ENCODE results near the gene PLIN3. TPM values are rescaled to one million over a fixed set of nuclear protein-coding genes. Genes with fewer than 3 reads are reported as not detected.
A peak's percentile ranks its signal among the peaks of the same experiment; 100 is the strongest.

PLIN3 gene
- total and polyA plus RNA-seq, 9 of the 15 experiments (the other 6 are each of a cell fraction or from before 2014, with no cell fraction given), result 7.5 to 75.6 (median 43.1) TPM

GRCh38 chr19:4791183-4792018 is 76.1 kb downstream of the PLIN3 start, which contains the start of gene FEM1A (continued):
- TF ChIP-seq FOXP4 (CRISPR knock-in tag; IDR thresholded peaks at IDR 0.05; ENCODE audit: borderline replicate concordance), result no peak
- TF ChIP-seq PRDM10 (IDR thresholded peaks at IDR 0.05; ENCODE audit: partially characterized antibody), result peak; percentile 74
- TF ChIP-seq BRF1 (IDR thresholded peaks at IDR 0.05; ENCODE audit: borderline replicate concordance, extremely low read depth, insufficient read length), result no peak
- TF ChIP-seq ZNF780A (CRISPR knock-in tag; IDR thresholded peaks at IDR 0.05), result no peak
- TF ChIP-seq ZNF23 (CRISPR knock-in tag; IDR thresholded peaks at IDR 0.05), result no peak; the same call in 1 of the 2 replicates
- no peak for TF ChIP-seq NFATC3 (IDR thresholded peaks at IDR 0.05)
- 0 out of 2 replicates have a peak, but pooled peaks have one; percentile 16 for TF ChIP-seq ZHX1 (conservative IDR thresholded peaks at IDR 0.05; ENCODE audit: low read length)
- no peak; the same call in none of the 2 replicates for TF ChIP-seq ARID4B (CRISPR knock-in tag; IDR thresholded peaks at IDR 0.05)
- peak; percentile 35; the same call in 1 of the 2 replicates for TF ChIP-seq MXI1 (IDR thresholded peaks at IDR 0.05; ENCODE audit: low read depth, low read length)
- TF ChIP-seq FOXJ2 (tag; IDR thresholded peaks at IDR 0.05), result peak; percentile 97

Data from K562 (cell line).